ENCODE results near the gene DDX60.
"Not testable (repeated sequence)": the region's sequence is repeated elsewhere in the genome, so short reads cannot be mapped to it uniquely, and the experiment has no call there.

The DDX60 gene

GRCh38 chr4:168318266-168318895 is at the start of gene DDX60:
Gene DDX60, minus strand, starts transcription at chr4:168318752. Its CDS starts 7,493 bp downstream, at chr4:168311259.
- Histone ChIP-seq H3K4me3 (peak within 1 kb of the TSS; percentile 48 to 87 (median 61)), H3K27ac (peak within 1 kb of the TSS; percentile 89 to 100 (median 97))

- Histone ChIP-seq H3K4me3 (no peak overlapping the region), H3K27ac (no peak overlapping the region)
These were observed 48.5 kb upstream of the DDX60 start for GRCh38 chr4:168367065-168367464.

GRCh38 chr4:168362025-168362401 is 43.5 kb upstream of the DDX60 start:
- H3K4me3 ChIP-seq = no peak overlapping the region
- H3K27ac ChIP-seq = no peak overlapping the region

GRCh38 chr4:168361365-168362024 is 42.9 kb upstream of the DDX60 start:
- no peak overlapping the region for H3K27ac ChIP-seq
- H3K4me3 ChIP-seq = no peak overlapping the region

- no peak overlapping the region for H3K27ac ChIP-seq
- no peak overlapping the region for H3K4me3 ChIP-seq
These were observed 41.7 kb upstream of the DDX60 start for GRCh38 chr4:168360271-168360670.

GRCh38 chr4:168357941-168358340 is 39.4 kb upstream of the DDX60 start:
- no peak overlapping the region for H3K4me3 ChIP-seq
- no peak overlapping the region for H3K27ac ChIP-seq

- Histone ChIP-seq H3K4me3 (no peak overlapping the region), H3K27ac (no peak overlapping the region)
These were observed 35.2 kb upstream of the DDX60 start for GRCh38 chr4:168353746-168354145.

- H3K4me3 ChIP-seq = no peak overlapping the region
- peak overlapping the region in 3 of 21 experiments; percentile 18 to 60 (median 33) for H3K27ac ChIP-seq
These were observed 19.0 kb upstream of the DDX60 start for GRCh38 chr4:168337550-168337940.

- Histone ChIP-seq H3K4me3 (no peak overlapping the region), H3K27ac (peak overlapping the region in 4 of 21 experiments; percentile 7 to 60 (median 26))
These were observed 18.4 kb upstream of the DDX60 start for GRCh38 chr4:168336837-168337549.

GRCh38 chr4:168335621-168336020 is 17.1 kb upstream of the DDX60 start:
- Histone ChIP-seq H3K27ac (no peak overlapping the region), H3K4me3 (no peak overlapping the region)

- Histone ChIP-seq H3K27ac (no peak overlapping the region), H3K4me3 (no peak overlapping the region)
These were observed 15.5 kb upstream of the DDX60 start for GRCh38 chr4:168334053-168334452.

- not testable (repeated sequence) for H3K4me3 ChIP-seq, H3K27ac ChIP-seq
These were observed 12.0 kb upstream of the DDX60 start for GRCh38 chr4:168330575-168330974.

GRCh38 chr4:168325591-168325990 is 7.0 kb upstream of the DDX60 start:
- Histone ChIP-seq H3K4me3 (no peak overlapping the region), H3K27ac (no peak overlapping the region)

GRCh38 chr4:168321006-168321405 is 2.5 kb upstream of the DDX60 start:
- Histone ChIP-seq H3K4me3 (no peak overlapping the region), H3K27ac (no peak overlapping the region)

- Histone ChIP-seq H3K27ac (peak overlapping the region in 13 of 21 experiments; percentile 51 to 100 (median 98)), H3K4me3 (peak overlapping the region in 2 of 7 experiments; percentile 82 to 87)
These were observed 1.0 kb upstream of the DDX60 start for GRCh38 chr4:168319486-168320019.

- Histone ChIP-seq H3K27ac (peak overlapping the region in 19 of 21 experiments; percentile 89 to 100 (median 97)), H3K4me3 (peak overlapping the region in 6 of 7 experiments; percentile 48 to 87 (median 69))
These were observed 931 bp downstream of the DDX60 start for GRCh38 chr4:168317621-168318020.

- Histone ChIP-seq H3K27ac (no peak overlapping the region), H3K4me3 (no peak overlapping the region)
These were observed 8.8 kb downstream of the DDX60 start for GRCh38 chr4:168309781-168310180.

- no peak overlapping the region for H3K27ac ChIP-seq
- H3K4me3 ChIP-seq = no peak overlapping the region
These were observed 9.6 kb downstream of the DDX60 start for GRCh38 chr4:168308912-168309311.

GRCh38 chr4:168306476-168306875 is 12.1 kb downstream of the DDX60 start:
- no peak overlapping the region for H3K27ac ChIP-seq
- no peak overlapping the region for H3K4me3 ChIP-seq

GRCh38 chr4:168304744-168305459 is 13.7 kb downstream of the DDX60 start:
- no peak overlapping the region for H3K4me3 ChIP-seq
- no peak overlapping the region for H3K27ac ChIP-seq

Measured in skin epidermis (tissue), 12 donors.